Measurements from ENCODE around the gene LSR.
"Not testable (repeated sequence)": the region's sequence is repeated elsewhere in the genome, so short reads cannot be mapped to it uniquely, and the experiment has no call there.

LSR gene

GRCh38 chr19:35217649-35217990 lies 31.2 kb upstream of the LSR start:
- TF ChIP-seq CTCF (IDR thresholded peaks at IDR 0.05; ENCODE audit: control insufficient read depth, insufficient read depth, low read depth, low read length, missing control alignments): no peak
- DNase-seq (ENCODE audit: low read depth): no peak

GRCh38 chr19:35219008-35219407 lies 29.8 kb upstream of the LSR start:
- no peak for DNase-seq (ENCODE audit: low read depth)
- H3K4me3 ChIP-seq (ENCODE audit: control insufficient read depth, low read depth, low read length): no peak overlapping the region
- no peak for TF ChIP-seq CTCF (IDR thresholded peaks at IDR 0.05; ENCODE audit: control insufficient read depth, insufficient read depth, low read depth, low read length, missing control alignments)

More at GRCh38 chr19:35217649-35217990, 31.2 kb upstream of the LSR start:
- H3K4me3 ChIP-seq (ENCODE audit: control insufficient read depth, low read depth, low read length): no peak overlapping the region

- TF ChIP-seq CTCF (IDR thresholded peaks at IDR 0.05; ENCODE audit: control insufficient read depth, insufficient read depth, low read depth, low read length, missing control alignments): no peak
- H3K4me3 ChIP-seq (ENCODE audit: control insufficient read depth, low read depth, low read length): no peak overlapping the region
- no peak for DNase-seq (ENCODE audit: low read depth)
Measured at GRCh38 chr19:35220315-35220921, 28.4 kb upstream of the LSR start.

- DNase-seq (ENCODE audit: low read depth): not testable (repeated sequence)
Measured at GRCh38 chr19:35220973-35221590, 27.7 kb upstream of the LSR start.

GRCh38 chr19:35222373-35223015 lies 26.3 kb upstream of the LSR start:
- no peak overlapping the region for H3K4me3 ChIP-seq (ENCODE audit: control insufficient read depth, low read depth, low read length)
- no peak for TF ChIP-seq CTCF (IDR thresholded peaks at IDR 0.05; ENCODE audit: control insufficient read depth, insufficient read depth, low read depth, low read length, missing control alignments)
- DNase-seq (ENCODE audit: low read depth): no peak

More at GRCh38 chr19:35220973-35221590, 27.7 kb upstream of the LSR start:
- not testable (repeated sequence) for H3K4me3 ChIP-seq (ENCODE audit: control insufficient read depth, low read depth, low read length)

- H3K4me3 ChIP-seq (ENCODE audit: control insufficient read depth, low read depth, low read length): no peak overlapping the region
- no peak for TF ChIP-seq CTCF (IDR thresholded peaks at IDR 0.05; ENCODE audit: control insufficient read depth, insufficient read depth, low read depth, low read length, missing control alignments)
- no peak for DNase-seq (ENCODE audit: low read depth)
Measured at GRCh38 chr19:35223084-35223790, 25.6 kb upstream of the LSR start.

All from AG09309 (cell line).